ACC112 (cell line): ENCODE results near the gene FAM124A.

ENCODE experiments used
- H2AFZ ChIP-seq: fragments of 200-600 bp; sonication (generic); one replicate; pipeline ENCODE4 v1.6.0; 2017; ENCODE audit warnings: antibody characterized with exemption, low read length; ENCODE audit not compliant: unreplicated experiment
- H3K27ac ChIP-seq: fragments of 200-600 bp; sonication (generic); 2 replicates; pipeline ENCODE4 v1.5.1; 2014; ENCODE audit warnings: low read depth, mild to moderate bottlenecking, antibody characterized with exemption, low read length, moderate library complexity
- H3K27me3 ChIP-seq: fragments of 200-600 bp; sonication (generic); 2 replicates; pipeline ENCODE4 v1.6.1; 2014; ENCODE audit warnings: mild to moderate bottlenecking, antibody characterized with exemption, low read length, moderate library complexity, mixed read lengths; ENCODE audit not compliant: insufficient read depth
- H3K36me3 ChIP-seq: fragments of 200-600 bp; sonication (generic); 2 replicates; pipeline ENCODE4 v1.6.1; 2016; ENCODE audit warnings: mild to moderate bottlenecking, antibody characterized with exemption, low read length, moderate library complexity, mixed read lengths; ENCODE audit not compliant: insufficient read depth
- H3K4me1 ChIP-seq: fragments of 200-600 bp; sonication (generic); one replicate; pipeline ENCODE4 v1.6.1; 2016; ENCODE audit warnings: low read length, mixed read lengths; ENCODE audit not compliant: insufficient read depth, unreplicated experiment, control insufficient read depth
- H3K4me3 ChIP-seq: fragments of 200-600 bp; sonication (generic); 2 replicates; pipeline ENCODE4 v1.5.1; 2014; ENCODE audit warnings: mild to moderate bottlenecking, low read depth, low read length
- H3K79me2 ChIP-seq: fragments of 200-600 bp; sonication (generic); one replicate; pipeline ENCODE4 v1.6.0; 2016; ENCODE audit warnings: low read length; ENCODE audit not compliant: control insufficient read depth, unreplicated experiment, insufficient read depth

The FAM124A gene

DNA sequence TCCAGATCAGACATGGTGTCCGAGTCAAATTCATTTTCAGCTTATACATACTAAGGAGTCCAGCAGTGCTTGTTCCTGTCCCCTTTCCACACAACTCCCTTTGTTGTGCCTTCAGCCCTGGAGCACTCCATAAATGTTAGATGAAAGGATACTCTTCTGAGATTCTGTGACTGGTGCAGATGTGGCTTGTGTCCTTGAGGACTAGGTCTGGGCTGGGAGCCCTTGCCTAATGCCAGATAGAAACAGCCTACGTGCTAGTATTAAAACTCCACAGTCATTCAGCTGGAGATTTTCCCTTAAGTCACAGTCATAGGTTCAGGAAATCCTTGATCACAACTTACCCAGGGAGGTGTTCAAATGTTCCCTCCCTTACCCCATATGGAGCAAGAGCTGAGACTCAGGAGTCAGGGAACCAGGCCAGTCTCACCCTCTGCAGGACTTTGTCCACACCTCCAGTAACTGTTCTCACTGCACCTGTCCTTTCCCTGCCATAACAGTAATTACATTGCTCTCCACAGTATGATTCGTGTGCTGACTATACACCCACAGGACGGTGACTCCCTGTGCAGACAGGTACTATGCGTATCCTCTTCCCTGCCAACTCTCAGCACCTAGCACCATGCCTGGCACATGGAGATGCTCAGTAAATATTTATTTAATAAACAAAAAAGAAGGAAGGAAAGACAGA is 101.8 kb downstream of the FAM124A start:
- Histone ChIP-seq H3K4me3 (no peak overlapping the region), H3K36me3 (no peaks in the 10 kb centered on the region)

DNA sequence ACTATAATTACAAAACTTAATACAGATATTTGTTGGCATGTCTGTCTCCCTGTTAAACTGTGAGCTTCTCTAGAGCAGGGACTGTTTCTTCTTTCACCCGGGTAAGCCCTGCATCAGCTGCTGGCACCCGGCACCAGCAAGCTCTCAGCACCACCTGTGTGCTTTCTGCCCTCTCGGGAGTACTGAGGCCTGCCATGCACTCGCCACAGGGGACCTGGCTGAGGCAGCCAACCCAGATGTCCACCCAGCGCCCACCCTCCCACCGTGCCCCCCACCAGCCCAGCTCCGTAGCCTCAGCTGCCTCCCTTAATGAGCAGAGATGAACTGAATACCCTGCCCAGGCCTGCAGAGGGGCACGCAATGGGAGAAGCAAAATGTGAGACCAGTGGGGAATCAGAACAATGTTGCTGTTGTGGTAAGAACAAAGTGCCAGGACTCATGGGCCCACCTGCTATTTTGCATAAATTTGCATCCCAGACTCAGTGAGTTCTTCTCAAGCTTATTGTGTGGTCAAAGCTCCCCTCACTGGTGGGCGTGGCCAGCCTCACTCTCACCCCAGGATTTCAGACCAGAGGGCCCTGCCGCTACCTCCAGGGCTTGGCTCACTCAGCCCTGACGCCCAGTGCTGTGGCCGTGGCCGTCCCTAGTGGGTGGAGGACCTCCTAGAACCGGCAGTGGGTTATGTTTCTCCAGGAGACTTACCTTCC is 102.7 kb downstream of the FAM124A start:
- Histone ChIP-seq H3K27me3 (no peaks in the 10 kb centered on the region), H3K4me3 (no peak overlapping the region), H3K36me3 (no peaks in the 10 kb centered on the region), H2AFZ (no peak overlapping the region), H3K79me2 (no peaks in the 10 kb centered on the region), H3K27ac (no peak overlapping the region), H3K4me1 (no peaks in the 10 kb centered on the region)

More for the DNA sequence above, 101.8 kb downstream of the FAM124A start:
- no peaks in the 10 kb centered on the region for H3K27me3 ChIP-seq
- H3K27ac ChIP-seq: no peak overlapping the region
- no peaks in the 10 kb centered on the region for H3K79me2 ChIP-seq
- H2AFZ ChIP-seq: no peak overlapping the region
- H3K4me1 ChIP-seq: no peaks in the 10 kb centered on the region

DNA sequence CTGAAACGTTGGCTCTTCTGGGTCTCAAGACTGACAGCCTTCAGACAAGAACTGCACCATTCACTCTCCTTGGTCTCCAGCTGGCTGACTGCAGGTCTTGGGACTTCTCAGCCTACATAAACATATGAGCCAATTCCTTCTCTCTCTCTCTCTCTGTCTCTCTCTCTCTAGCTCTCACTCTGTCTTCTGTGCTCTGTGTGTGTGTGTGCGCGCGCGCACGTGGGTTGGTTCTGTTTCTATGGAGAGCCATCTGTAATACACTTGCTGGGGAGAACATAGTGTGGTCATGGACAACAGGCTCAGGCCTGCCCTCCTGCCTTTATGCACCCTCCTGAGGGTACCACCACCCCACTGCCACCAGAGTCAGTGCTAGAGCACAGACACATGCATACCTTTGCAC is 103.6 kb downstream of the FAM124A start:
- H2AFZ ChIP-seq: no peak overlapping the region
- H3K79me2 ChIP-seq: no peaks in the 10 kb centered on the region

DNA sequence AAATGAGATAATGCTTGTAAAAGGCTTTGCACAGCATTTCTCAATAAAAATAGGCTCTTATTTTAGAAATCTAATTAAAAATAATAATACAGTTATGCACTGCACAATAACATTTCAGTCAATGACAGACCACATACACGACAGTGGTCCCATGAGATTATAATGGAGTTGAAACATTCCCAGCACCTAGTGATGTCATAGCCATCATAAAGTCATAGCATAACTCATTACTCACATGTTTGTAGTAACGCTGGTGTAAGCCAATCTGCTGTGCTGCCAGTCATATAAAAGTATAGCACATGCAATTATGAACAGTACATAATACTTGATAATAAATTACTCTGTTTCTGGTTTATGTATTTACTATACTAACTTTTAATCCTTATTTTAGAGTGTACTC is 104.6 kb downstream of the FAM124A start:
- Histone ChIP-seq H3K79me2 (no peaks in the 10 kb centered on the region), H3K36me3 (no peaks in the 10 kb centered on the region), H3K4me1 (no peaks in the 10 kb centered on the region), H3K27me3 (no peaks in the 10 kb centered on the region), H3K4me3 (no peak overlapping the region), H3K27ac (no peak overlapping the region), H2AFZ (no peak overlapping the region)

More for the DNA sequence above, 103.6 kb downstream of the FAM124A start:
- Histone ChIP-seq H3K27ac (no peak overlapping the region), H3K4me1 (no peaks in the 10 kb centered on the region), H3K36me3 (no peaks in the 10 kb centered on the region), H3K4me3 (no peak overlapping the region), H3K27me3 (no peaks in the 10 kb centered on the region)

DNA sequence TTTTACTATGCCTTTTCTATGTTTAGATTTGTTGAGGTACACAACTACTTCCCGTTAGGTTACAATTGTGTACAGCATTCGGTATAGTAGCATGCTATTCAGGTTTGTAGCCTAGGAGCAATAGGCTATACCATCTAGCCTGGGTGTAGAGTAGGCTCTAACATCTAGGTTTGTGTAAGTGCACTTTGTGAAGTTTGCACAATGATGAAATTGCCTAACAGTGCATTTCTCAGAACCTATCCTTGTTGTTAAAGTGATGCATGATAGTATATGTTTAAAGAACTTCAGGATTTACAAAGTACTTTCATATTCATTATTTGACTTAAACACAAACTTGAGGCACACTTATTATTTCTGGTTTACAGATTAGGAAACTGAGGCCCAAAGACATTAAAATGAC is 105.8 kb downstream of the FAM124A start:
- no peaks in the 10 kb centered on the region for H3K79me2 ChIP-seq
- H3K27me3 ChIP-seq: no peaks in the 10 kb centered on the region
- H3K36me3 ChIP-seq: no peaks in the 10 kb centered on the region
- no peak overlapping the region for H3K27ac ChIP-seq
- H2AFZ ChIP-seq: no peak overlapping the region
- H3K4me1 ChIP-seq: no peaks in the 10 kb centered on the region
- H3K4me3 ChIP-seq: no peak overlapping the region

DNA sequence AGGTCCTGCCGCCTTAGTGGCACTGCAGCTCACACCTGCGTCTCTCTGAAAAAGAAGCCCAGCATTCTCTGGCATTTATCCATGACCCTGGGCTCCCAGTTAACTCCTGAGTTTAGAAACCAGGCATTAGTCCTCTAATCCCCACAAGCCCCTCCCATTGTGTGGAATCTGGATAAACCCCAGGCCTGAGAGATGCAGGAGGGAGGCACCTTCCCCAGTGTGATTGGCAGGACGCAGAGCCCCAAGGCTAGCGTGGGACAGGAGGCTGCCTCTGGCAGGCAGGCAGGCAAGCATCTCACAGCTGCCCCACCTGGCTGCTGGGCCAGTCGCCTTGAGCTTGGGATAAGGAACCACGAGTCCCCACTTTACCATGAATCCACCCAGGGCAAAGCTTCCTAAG is 106.3 kb downstream of the FAM124A start:
- H3K79me2 ChIP-seq: no peaks in the 10 kb centered on the region
- H3K4me1 ChIP-seq: no peaks in the 10 kb centered on the region
- no peaks in the 10 kb centered on the region for H3K27me3 ChIP-seq
- no peak overlapping the region for H3K4me3 ChIP-seq
- no peaks in the 10 kb centered on the region for H3K36me3 ChIP-seq
- H2AFZ ChIP-seq: no peak overlapping the region
- no peak overlapping the region for H3K27ac ChIP-seq

DNA sequence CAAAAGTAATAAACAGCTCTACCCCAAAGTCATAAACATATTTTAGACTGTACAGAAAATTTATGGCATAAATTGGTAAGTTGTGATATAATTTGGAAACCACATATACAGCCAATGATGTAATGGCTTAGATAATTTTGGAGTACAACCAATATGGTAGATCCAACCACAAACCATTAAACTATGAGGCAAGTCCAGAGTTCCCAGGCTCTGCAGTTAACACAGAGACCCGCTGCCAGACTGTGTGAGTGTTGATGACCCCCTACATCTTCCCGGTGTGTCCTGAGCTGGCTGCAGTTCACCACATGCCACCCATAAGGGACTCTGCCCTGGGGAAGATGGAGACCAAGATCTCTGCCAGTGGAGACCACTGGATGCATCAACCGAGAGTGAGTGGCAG is 107.4 kb downstream of the FAM124A start:
- no peak overlapping the region for H3K27ac ChIP-seq
- H3K79me2 ChIP-seq: no peaks in the 10 kb centered on the region
- no peaks in the 10 kb centered on the region for H3K27me3 ChIP-seq
- H3K4me1 ChIP-seq: no peaks in the 10 kb centered on the region
- H3K36me3 ChIP-seq: no peaks in the 10 kb centered on the region
- H3K4me3 ChIP-seq: no peak overlapping the region
- no peak overlapping the region for H2AFZ ChIP-seq

DNA sequence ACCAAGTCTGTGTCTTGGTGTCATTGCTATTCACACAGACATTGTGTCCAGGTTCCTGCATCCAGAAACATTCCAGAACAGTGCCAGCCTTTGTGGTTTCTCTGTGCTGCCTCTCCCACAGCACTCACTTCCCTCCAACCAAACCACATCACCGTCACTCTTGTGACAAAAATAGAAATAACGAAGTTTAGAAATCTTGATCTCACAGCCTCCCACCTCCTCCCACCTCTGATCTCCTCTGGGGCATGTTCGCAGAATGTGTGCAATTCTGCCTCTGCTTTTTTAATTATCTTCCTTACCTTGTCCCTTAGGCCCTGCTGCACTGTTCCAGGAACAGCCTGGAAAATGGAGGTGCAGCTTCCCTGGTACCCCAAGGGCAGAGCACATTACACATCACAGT is 108.6 kb downstream of the FAM124A start:
- Histone ChIP-seq H3K79me2 (no peaks in the 10 kb centered on the region), H3K36me3 (no peaks in the 10 kb centered on the region), H3K27me3 (no peaks in the 10 kb centered on the region), H3K27ac (no peak overlapping the region), H3K4me3 (no peak overlapping the region), H2AFZ (no peak overlapping the region), H3K4me1 (no peaks in the 10 kb centered on the region)

DNA sequence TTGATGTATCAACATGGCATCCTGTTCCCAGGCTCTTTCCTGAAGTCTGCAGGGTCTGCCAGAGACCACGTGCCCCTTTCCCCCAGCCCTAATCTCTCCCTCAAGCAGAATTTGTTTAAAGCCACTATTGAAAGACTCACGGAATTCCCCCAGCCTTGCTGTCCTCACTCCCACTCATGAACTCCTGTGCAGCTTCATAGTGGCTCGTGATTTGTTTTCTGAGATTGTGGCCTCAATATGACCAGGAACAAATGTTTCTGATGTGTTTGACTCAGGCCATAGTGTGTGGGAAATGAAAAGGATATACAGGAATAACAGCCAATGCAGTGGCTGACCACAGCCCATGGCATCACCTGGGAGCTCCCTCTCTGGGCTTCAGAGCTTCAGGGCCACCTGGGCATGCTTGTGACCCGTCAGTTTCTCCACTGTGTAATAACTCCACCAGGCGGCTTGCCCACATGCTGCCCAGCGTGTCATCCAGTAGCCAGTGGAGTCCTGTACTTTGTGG is 109.2 kb downstream of the FAM124A start:
- no peaks in the 10 kb centered on the region for H3K4me1 ChIP-seq
- no peak overlapping the region for H3K27ac ChIP-seq
- no peak overlapping the region for H3K4me3 ChIP-seq
- H3K27me3 ChIP-seq: no peaks in the 10 kb centered on the region
- no peaks in the 10 kb centered on the region for H3K79me2 ChIP-seq
- no peak overlapping the region for H2AFZ ChIP-seq
- no peaks in the 10 kb centered on the region for H3K36me3 ChIP-seq

DNA sequence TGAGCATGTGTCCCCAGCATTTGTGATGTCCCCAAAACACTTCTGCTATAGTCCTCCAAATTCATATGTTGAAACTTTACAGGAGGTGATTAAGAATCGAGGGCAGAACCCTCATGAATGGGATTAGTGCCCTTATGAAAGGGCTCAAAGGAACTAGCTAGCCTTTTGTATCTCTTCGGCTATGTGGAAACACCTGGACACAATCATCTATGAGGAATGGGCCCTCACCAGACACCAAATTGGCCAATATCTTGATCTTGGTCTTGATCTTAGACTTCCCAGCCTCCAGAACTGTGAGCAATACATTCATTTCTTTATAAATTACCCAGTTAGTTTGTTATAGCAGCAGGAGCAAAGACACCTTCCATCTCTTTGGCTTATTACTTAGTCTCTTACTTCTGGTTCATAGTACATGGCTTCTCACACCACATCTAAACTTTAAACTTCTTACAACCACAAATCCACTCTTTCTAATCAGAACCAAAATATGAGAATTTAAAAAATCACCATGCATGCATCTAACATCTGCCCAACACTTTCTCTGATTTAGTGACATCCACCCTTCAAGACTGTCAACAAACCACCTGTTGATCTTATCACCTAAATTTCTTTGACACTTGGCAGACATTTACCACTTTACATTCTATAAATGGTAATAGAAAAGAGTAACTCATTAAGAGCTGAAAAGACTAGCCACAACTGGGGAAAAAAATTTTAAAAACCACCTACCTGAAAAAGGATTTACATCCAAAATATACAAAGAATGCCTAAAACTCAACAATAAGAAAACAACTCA is 110.6 kb downstream of the FAM124A start:
- H2AFZ ChIP-seq: no peak overlapping the region
- no peak overlapping the region for H3K4me3 ChIP-seq
- no peaks in the 10 kb centered on the region for H3K79me2 ChIP-seq
- H3K36me3 ChIP-seq: no peaks in the 10 kb centered on the region
- H3K27me3 ChIP-seq: no peaks in the 10 kb centered on the region
- no peaks in the 10 kb centered on the region for H3K4me1 ChIP-seq
- no peak overlapping the region for H3K27ac ChIP-seq
